HG03097 (cell line): ENCODE results near the gene CASZ1.

Experiments used
- ATAC-seq: cut with Tn5 transposase; IDR thresholded peaks from one replicate; pipeline ENCODE4 v1.9.1; 2021; ENCODE audit not compliant: unreplicated experiment, low FRiP score

The CASZ1 gene

GRCh38 chr1:10594595-10595223 is 201.7 kb downstream of the CASZ1 start:
- ATAC-seq = no peak

GRCh38 chr1:10593750-10594149 is 202.7 kb downstream of the CASZ1 start:
- no peak for ATAC-seq

- no peak for ATAC-seq
Measured at GRCh38 chr1:10592373-10592772, 204.1 kb downstream of the CASZ1 start.

- ATAC-seq = no peak
Measured at GRCh38 chr1:10591010-10591409, 205.4 kb downstream of the CASZ1 start.

- no peak for ATAC-seq
Measured at GRCh38 chr1:10589074-10589473, 207.4 kb downstream of the CASZ1 start.

- no peak for ATAC-seq
Measured at GRCh38 chr1:10588640-10589039, 207.8 kb downstream of the CASZ1 start.
